ENCODE data around the gene C2CD2L.

GRCh38 chr11:119153049-119153818, 46.1 kb downstream of the C2CD2L start:
- no peak for TF ChIP-seq POLR2A (IDR thresholded peaks at IDR 0.05; ENCODE audit: low read length)
- no peak for TF ChIP-seq GATA1 (IDR thresholded peaks at IDR 0.05; ENCODE audit: low read depth, low read length)

Data from erythroblast (primary cell).